Stomach (tissue), 4 donors: Measurements from ENCODE around the gene CCSER1.

Experiments
- CTCF ChIP-seq, 7 experiments: fragments of 450-650 bp in 4 of 7; fragments of 200-600 bp in 3 of 7; sonication (generic) in 3 of 7; IDR thresholded peaks; one replicate each; pipeline ENCODE4 v1.5.1; 2016 to 2019; ENCODE audit warnings: antibody characterized with exemption in 7 of 7, control low read depth in 2 of 7, mild to moderate bottlenecking in 1 of 7
- POLR2A ChIP-seq, 4 donors: fragments of 450-650 bp; IDR thresholded peaks; one replicate each; pipeline ENCODE4 v1.6.1; 2016; ENCODE audit warnings: antibody characterized with exemption in 4 of 4, control low read depth in 2 of 4, mild to moderate bottlenecking in 1 of 4, moderate library complexity in 1 of 4
- POLR2AphosphoS5 ChIP-seq, 3 donors: sonication (generic); formaldehyde crosslinking; IDR thresholded peaks; one replicate each; pipeline ENCODE4 v1.6.1; 2016; ENCODE audit warnings: antibody characterized with exemption in 3 of 3

- no peak for TF ChIP-seq CTCF (IDR thresholded peaks at IDR 0.05)
- no peak for TF ChIP-seq POLR2A (IDR thresholded peaks at IDR 0.05)
- no peak for TF ChIP-seq POLR2AphosphoS5 (IDR thresholded peaks at IDR 0.05)
Observed at GRCh38 chr4:90798948-90799347, 671.8 kb downstream of the CCSER1 start.
